ENCODE results near the gene POLR1A. TPM values are rescaled to one million over a fixed set of nuclear protein-coding genes. Genes with fewer than 3 reads are reported as not detected.

The POLR1A gene
- total RNA-seq, 1 experiment from 2014 or later, result 47.5 TPM

DNA sequence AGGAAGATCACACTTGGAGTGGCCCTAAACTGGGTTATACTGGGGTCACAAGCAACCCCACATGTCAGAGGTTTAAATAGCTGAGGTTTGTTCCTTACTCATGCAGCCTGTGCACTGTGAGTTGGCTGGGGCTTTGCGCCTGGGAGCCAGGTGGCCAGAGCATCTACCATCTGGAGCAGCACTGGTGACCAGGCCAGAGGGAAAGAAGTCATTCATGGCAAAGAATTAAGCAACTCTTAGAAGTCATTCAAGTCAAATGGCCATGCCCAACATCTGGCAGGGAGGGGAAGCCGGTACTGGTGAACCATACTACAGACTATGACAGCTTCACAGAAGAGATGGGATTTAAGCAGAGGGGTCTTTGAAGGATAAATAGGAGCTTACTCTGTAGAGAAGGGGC, 90.7 kb downstream of the POLR1A start (continued):
- TF ChIP-seq ZNF281 (CRISPR knock-in tag; IDR thresholded peaks at IDR 0.05) (no peak), NR2C2 (CRISPR knock-in tag; IDR thresholded peaks at IDR 0.05) (no peak), ARID4B (CRISPR knock-in tag; IDR thresholded peaks at IDR 0.05; ENCODE audit: borderline replicate concordance) (no peak), ZBTB21 (CRISPR knock-in tag; IDR thresholded peaks at IDR 0.05; ENCODE audit: borderline replicate concordance) (no peak), PRRX2 (CRISPR knock-in tag; IDR thresholded peaks at IDR 0.05) (no peak)

GRCh38 chr2:86014493-86014892, 91.2 kb downstream of the POLR1A start:
- no peaks in the 10 kb centered on the region for H3K4me1 Mint-ChIP-seq
- DNase-seq (ENCODE audit: low spot score) (no peak), ATAC-seq (no peak)
- H3K4me3 Mint-ChIP-seq, result no peak overlapping the region
- CTCF ChIA-PET, result interaction anchor here (2.2 kb wide), 1 partner anchor 187 kb away, joined by 9 read pairs; no protein-coding TSS in a partner anchor
- POLR2A ChIA-PET, result no interaction called here
- peaks cover 7% of the 10 kb centered on the region for H3K27me3 Mint-ChIP-seq (ENCODE audit: low read depth)
- TF ChIP-seq ETV6 (CRISPR knock-in tag; IDR thresholded peaks at IDR 0.05), result no peak
- TF ChIP-seq ZNF121 (CRISPR knock-in tag; IDR thresholded peaks at IDR 0.05), result no peak
- TF ChIP-seq IRF1 (CRISPR knock-in tag; IDR thresholded peaks at IDR 0.05), result no peak
- TF ChIP-seq GTF2I (CRISPR knock-in tag; conservative IDR thresholded peaks at IDR 0.05), result no peak
- TF ChIP-seq, protein P1, sequence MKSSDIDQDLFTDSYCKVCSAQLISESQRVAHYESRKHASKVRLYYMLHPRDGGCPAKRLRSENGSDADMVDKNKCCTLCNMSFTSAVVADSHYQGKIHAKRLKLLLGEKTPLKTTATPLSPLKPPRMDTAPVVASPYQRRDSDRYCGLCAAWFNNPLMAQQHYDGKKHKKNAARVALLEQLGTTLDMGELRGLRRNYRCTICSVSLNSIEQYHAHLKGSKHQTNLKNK (CRISPR knock-in tag; IDR thresholded peaks at IDR 0.05), result no peak
- TF ChIP-seq KAT7 (CRISPR knock-in tag; IDR thresholded peaks at IDR 0.05; ENCODE audit: borderline replicate concordance), result no peak
- TF ChIP-seq ESRRA (CRISPR knock-in tag; IDR thresholded peaks at IDR 0.05; ENCODE audit: borderline replicate concordance), result no peak
- no peak for TF ChIP-seq ZNF423 (CRISPR knock-in tag; IDR thresholded peaks at IDR 0.05)
- no peak for TF ChIP-seq ZNF396 (CRISPR knock-in tag; IDR thresholded peaks at IDR 0.05; ENCODE audit: borderline replicate concordance)
- no peak for TF ChIP-seq HMGA2 (CRISPR knock-in tag; IDR thresholded peaks at IDR 0.05)
- no peak for TF ChIP-seq CDX4 (CRISPR knock-in tag; IDR thresholded peaks at IDR 0.05; ENCODE audit: borderline replicate concordance)
- no peak for TF ChIP-seq ATF1 (CRISPR knock-in tag; IDR thresholded peaks at IDR 0.05)
- H3K9me3 Mint-ChIP-seq, result peaks cover 30% of the 10 kb centered on the region
- H3K27ac Mint-ChIP-seq, result no peak overlapping the region
- H3K36me3 Mint-ChIP-seq, result peaks cover 13% of the 10 kb centered on the region
